Measurements from ENCODE around the gene IP6K1. TPM values are rescaled to one million over a fixed set of nuclear protein-coding genes. Genes with fewer than 3 reads are reported as not detected.
"Not testable (repeated sequence)": the region's sequence is repeated elsewhere in the genome, so short reads cannot be mapped to it uniquely, and the experiment has no call there.

The IP6K1 gene
- 62.8 TPM for polyA plus RNA-seq (2012; ENCODE audit: insufficient read depth, insufficient read length, low read depth)

DNA sequence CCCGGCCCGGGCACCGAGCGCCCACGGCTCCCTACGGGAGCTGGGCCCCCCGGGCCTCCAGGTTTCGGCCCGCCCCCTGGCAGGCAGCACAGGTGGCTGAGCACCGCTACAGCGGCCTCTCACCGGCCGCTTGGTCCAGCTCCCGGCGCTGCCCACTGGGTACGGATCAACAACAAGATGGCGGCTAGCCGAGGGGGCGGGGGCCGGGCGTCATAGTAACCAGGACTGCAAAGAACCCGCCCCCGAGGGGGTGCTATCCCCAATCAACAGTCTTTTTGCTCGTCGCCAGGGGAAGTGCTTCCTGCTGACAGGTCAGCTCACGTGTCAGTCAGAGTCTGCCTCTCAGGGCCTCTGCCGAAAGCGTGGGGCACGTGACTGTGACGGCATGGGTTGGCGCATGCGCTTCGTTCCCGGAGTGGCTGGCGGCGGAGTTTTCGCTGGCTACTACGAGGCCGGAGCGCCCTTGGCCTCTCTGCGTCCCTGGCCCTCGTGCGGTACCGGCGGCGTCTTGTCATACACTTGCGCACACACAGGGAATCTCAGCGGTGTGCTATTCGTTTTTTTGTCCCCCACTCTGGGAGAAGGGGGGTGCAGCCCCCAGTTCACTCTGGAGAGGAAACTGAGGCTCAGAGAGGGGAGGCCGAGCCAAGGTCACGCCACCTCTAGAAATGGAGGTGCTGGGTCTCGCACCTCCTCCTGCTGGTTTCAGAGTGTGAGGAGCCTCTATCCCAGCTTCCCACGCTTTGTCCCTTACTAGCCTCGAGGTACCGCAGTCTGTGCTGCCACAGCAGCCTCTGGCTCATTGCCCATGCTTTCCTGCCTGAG lies at the start of gene IP6K1:
TSS of gene IP6K1 (minus strand) at position 186 of the 825 bp plus-strand sequence. CDS start 38,502 bp downstream, outside the sequence.
- peak within 1 kb of the TSS; percentile 70 for H3K4me3 ChIP-seq (ENCODE audit: low read depth, low read length)
- no peaks in the 10 kb centered on the region for H3K9me3 ChIP-seq
- 0 out of 2 replicates have a peak, but pooled peaks cover 3% of the 10 kb centered on the region for H3K36me3 ChIP-seq
- no peaks in the 10 kb centered on the region for H3K27me3 ChIP-seq
- H3K4me1 ChIP-seq, result peaks cover 5% of the 10 kb centered on the region
- peak; percentile 98 for DNase-seq
- TF ChIP-seq, protein P1, sequence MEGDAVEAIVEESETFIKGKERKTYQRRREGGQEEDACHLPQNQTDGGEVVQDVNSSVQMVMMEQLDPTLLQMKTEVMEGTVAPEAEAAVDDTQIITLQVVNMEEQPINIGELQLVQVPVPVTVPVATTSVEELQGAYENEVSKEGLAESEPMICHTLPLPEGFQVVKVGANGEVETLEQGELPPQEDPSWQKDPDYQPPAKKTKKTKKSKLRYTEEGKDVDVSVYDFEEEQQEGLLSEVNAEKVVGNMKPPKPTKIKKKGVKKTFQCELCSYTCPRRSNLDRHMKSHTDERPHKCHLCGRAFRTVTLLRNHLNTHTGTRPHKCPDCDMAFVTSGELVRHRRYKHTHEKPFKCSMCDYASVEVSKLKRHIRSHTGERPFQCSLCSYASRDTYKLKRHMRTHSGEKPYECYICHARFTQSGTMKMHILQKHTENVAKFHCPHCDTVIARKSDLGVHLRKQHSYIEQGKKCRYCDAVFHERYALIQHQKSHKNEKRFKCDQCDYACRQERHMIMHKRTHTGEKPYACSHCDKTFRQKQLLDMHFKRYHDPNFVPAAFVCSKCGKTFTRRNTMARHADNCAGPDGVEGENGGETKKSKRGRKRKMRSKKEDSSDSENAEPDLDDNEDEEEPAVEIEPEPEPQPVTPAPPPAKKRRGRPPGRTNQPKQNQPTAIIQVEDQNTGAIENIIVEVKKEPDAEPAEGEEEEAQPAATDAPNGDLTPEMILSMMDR (IDR thresholded peaks at IDR 0.05; ENCODE audit: low read depth, low read length), result no peak

DNA sequence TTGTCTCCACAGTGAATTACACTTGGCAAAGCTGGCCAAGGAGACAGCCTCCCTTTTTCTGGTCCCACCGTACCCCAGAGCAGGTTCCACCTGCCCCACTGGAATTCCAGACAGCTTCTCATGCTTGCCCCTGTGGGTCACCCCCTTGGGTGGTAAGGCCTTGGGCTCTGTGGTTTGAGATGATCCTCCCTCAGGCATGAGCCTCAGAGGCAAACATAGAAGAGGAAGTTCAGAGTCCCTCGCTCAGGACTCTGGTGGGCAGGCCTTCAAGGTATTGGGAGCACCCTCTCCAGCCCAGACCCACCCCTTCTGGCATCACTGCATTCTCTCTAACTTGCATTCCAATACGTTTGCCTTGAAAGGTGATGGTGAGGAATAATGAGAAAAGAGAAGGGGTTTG lies 45.0 kb upstream of the IP6K1 start:
- no peak overlapping the region for H3K4me3 ChIP-seq (ENCODE audit: low read depth, low read length)
- no peaks in the 10 kb centered on the region for H3K36me3 ChIP-seq
- DNase-seq, result no peak
- TF ChIP-seq, protein P1 (IDR thresholded peaks at IDR 0.05; ENCODE audit: low read depth, low read length), result no peak
- H3K4me1 ChIP-seq, result no peaks in the 10 kb centered on the region
- no peaks in the 10 kb centered on the region for H3K27me3 ChIP-seq
- H3K9me3 ChIP-seq, result no peaks in the 10 kb centered on the region

DNA sequence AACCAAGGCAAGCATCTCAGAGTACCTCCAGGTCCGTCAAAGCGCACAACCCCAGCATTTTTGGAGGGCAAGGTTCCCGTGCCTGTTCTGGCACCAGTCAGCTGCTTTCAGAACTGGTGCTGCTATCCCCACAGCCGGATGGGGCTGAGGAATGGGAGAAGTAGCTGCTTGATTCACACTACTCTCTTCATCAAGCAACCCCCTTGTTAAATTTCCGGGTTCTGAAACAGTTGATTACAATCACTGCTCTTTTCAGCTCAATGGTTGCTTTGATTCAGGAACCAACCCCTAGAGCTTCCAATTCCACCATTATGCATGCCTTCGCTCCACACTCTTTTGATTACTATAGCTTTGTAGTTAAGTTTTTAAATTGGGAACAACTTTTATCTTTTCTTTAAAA lies 39.7 kb upstream of the IP6K1 start:
- no peaks in the 10 kb centered on the region for H3K9me3 ChIP-seq
- TF ChIP-seq, protein P1 (IDR thresholded peaks at IDR 0.05; ENCODE audit: low read depth, low read length), result no peak
- no peaks in the 10 kb centered on the region for H3K27me3 ChIP-seq
- H3K36me3 ChIP-seq, result no peaks in the 10 kb centered on the region
- no peaks in the 10 kb centered on the region for H3K4me1 ChIP-seq
- DNase-seq, result no peak
- no peak overlapping the region for H3K4me3 ChIP-seq (ENCODE audit: low read depth, low read length)

DNA sequence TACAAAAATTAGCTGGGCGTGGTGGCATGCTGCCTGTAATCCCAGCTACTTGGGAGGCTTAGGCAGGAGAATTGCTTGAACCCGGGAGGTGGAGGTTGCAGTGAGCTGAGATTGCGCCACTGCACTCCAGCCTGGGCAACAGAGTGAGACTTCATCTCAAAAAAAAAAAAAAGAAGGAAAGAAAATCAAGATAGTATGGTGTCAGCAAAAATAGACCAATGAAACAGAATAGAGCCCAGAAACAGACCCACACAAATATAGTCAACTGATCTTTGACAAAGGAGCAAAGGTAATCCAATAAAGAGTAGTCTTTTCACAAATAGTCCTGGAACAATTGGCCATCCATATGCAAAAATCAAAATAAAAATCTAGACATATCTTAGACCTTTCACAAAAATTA lies 36.8 kb upstream of the IP6K1 start:
- not testable (repeated sequence) for H3K36me3 ChIP-seq; H3K4me3 ChIP-seq (ENCODE audit: low read depth, low read length); H3K9me3 ChIP-seq; H3K4me1 ChIP-seq; DNase-seq; H3K27me3 ChIP-seq

DNA sequence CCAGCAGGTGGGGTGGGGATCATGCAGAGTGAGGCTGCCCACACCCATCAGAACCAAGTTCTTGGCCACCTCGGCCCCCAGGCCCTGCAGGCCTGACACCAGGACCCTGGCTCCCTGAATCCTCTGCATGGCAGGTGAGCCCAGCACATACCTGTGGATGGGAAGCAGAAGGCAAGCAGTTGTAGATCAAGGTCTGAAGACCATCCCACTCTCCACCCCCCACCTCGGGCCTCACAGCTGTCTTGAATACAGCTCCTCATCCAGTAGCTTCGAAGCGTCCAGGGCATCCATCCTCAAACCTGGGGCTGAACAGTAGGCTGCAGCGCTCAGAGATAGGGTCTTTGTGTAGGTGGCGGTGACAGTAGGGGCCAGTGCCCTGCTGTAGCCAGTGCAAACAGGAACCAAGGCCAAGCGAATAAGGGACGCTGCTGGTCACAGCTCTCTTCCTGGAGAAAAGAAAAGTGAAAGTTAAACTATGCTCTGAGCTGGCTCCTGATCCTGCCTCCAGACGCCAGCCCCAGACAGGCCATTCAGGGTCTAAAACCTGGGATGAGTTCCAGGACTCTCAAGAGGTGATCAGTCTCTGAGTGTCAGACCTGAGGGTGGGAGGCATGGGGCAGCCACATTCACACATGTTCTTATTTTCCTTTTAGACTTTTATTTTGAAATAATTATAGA lies 27.3 kb upstream of the IP6K1 start, which contains the start of gene UBA7:
TSS of gene UBA7 (minus strand) at position 457 of the 678 bp plus-strand sequence. CDS start at position 291, 166 bp downstream.
- no peaks in the 10 kb centered on the region for H3K27me3 ChIP-seq
- TF ChIP-seq, protein P1 (IDR thresholded peaks at IDR 0.05; ENCODE audit: low read depth, low read length), result no peak
- H3K4me3 ChIP-seq (ENCODE audit: low read depth, low read length), result no peak within 1 kb of the TSS
- H3K36me3 ChIP-seq, result no peaks in the 10 kb centered on the region
- DNase-seq, result no peak
- H3K9me3 ChIP-seq, result no peaks in the 10 kb centered on the region
- H3K4me1 ChIP-seq, result no peaks in the 10 kb centered on the region

DNA sequence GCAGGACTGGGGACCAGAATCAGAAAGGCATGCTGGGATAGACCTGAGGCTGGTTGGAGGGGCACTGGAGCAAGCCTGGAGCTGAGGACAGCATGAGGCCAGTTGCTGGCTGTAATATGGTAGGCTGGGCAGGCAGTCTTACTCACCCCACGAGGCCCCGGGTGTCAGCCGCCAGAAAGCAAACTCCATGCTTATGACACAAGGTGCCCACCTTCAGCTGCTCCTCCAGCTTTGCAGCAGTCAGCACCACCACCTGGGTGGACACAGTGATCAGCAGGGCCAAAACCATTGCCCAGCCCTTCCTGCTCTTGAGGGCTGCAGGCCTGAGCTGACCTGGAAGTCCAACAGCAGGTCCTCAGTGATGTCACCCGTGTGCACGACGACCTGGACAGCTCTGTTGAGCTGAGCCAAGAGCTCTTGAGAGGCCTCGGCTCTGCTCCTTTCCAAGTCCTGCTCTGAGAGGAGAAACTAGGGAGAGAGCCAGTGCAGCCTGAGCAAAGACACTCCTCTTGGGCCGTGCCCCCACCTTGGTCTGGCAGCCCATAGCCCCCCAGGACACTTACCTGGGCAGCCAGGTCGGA lies 26.7 kb upstream of the IP6K1 start:
- TF ChIP-seq, protein P1 (IDR thresholded peaks at IDR 0.05; ENCODE audit: low read depth, low read length), result no peak
- Histone ChIP-seq H3K27me3 (no peaks in the 10 kb centered on the region), H3K9me3 (no peaks in the 10 kb centered on the region), H3K4me1 (no peaks in the 10 kb centered on the region), H3K4me3 (ENCODE audit: low read depth, low read length) (no peak overlapping the region), H3K36me3 (no peaks in the 10 kb centered on the region)
- no peak for DNase-seq

Data from BE2C (cell line).